ENCODE results near the gene CASP7.

- TF ChIP-seq CTCF (IDR thresholded peaks at IDR 0.05), result no peak
- TF ChIP-seq POLR2A (IDR thresholded peaks at IDR 0.05; ENCODE audit: low read depth), result no peak
- TF ChIP-seq EP300 (IDR thresholded peaks at IDR 0.05), result no peak
Measured at GRCh38 chr10:113680190-113681111, 739 bp downstream of the CASP7 start.
